ENCODE results near the gene SPEM2.

SPEM2 gene

GRCh38 chr17:7440113-7440833 is 14.9 kb downstream of the SPEM2 start:
- no peak overlapping the region for H3K27ac ChIP-seq (ENCODE audit: low read length, poor library complexity, severe bottlenecking)
- peak overlapping the region in 1 of 2 experiments; percentile 71 for H3K18ac ChIP-seq (ENCODE audit: low read depth in 1 of 2, low read length in 2 of 2)
- peak overlapping the region; percentile 36 for H2AFZ ChIP-seq (ENCODE audit: low read depth, low read length)
- H3K9me3 ChIP-seq (ENCODE audit: control insufficient read depth, low read length), result no peaks in the 10 kb centered on the region
- peaks cover 10% of the 10 kb centered on the region for H3K79me1 ChIP-seq (replicated peaks; ENCODE audit: low read length, poor library complexity, severe bottlenecking)
- no peaks in the 10 kb centered on the region for H3K36me3 ChIP-seq (ENCODE audit: control insufficient read depth in 1 of 2, insufficient read depth in 2 of 2, low read depth in 1 of 2, low read length in 2 of 2)
- peak overlapping the region; percentile 68 for H2BK15ac ChIP-seq (ENCODE audit: low read depth, poor library complexity, severe bottlenecking)
- peak overlapping the region; percentile 91 for H3K4me2 ChIP-seq (ENCODE audit: low read length, poor library complexity, severe bottlenecking)
- no peak overlapping the region for H3K23ac ChIP-seq (ENCODE audit: low read length in 2 of 2)
- H3K27me3 ChIP-seq (ENCODE audit: control insufficient read depth in 1 of 2, insufficient read depth in 1 of 2, low read length in 2 of 2), result peaks cover 34 to 53% of the 10 kb centered on the region in 2 experiments
- peak overlapping the region in 1 of 2 experiments; percentile 75 for H3K14ac ChIP-seq (ENCODE audit: low read length in 2 of 2)
- peak overlapping the region; percentile 4 for H2BK120ac ChIP-seq (ENCODE audit: low read depth, low read length)
- H3K4me3 ChIP-seq (ENCODE audit: insufficient read depth in 1 of 2, low read depth in 1 of 2, low read length in 2 of 2), result peak overlapping the region; percentile 57 to 75
- H3K4ac ChIP-seq (ENCODE audit: low read depth in 1 of 2, low read length in 2 of 2), result peak overlapping the region in 1 of 2 experiments; percentile 41
- peaks cover 54% of the 10 kb centered on the region for H3K4me1 ChIP-seq (ENCODE audit: control insufficient read depth, insufficient read depth, low read depth, low read length)
- H2AK5ac ChIP-seq (ENCODE audit: low read length, severe bottlenecking), result no peak overlapping the region
- no peak overlapping the region for H2BK5ac ChIP-seq (ENCODE audit: low read depth, low read length, poor library complexity, severe bottlenecking)
- DNase-seq, result peak; percentile 32
- H4K8ac ChIP-seq (ENCODE audit: low read length), result peak overlapping the region; percentile 59
- under 1% methylated on average over 41 of the region's 46 CpGs for WGBS
- H3K9ac ChIP-seq (ENCODE audit: low read length), result peak overlapping the region; percentile 48
- H2BK12ac ChIP-seq (ENCODE audit: low read length in 2 of 2), result peak overlapping the region in 1 of 2 experiments; percentile 45
- H4K91ac ChIP-seq (ENCODE audit: low read length), result no peak overlapping the region

GRCh38 chr17:7440834-7441195 is 15.4 kb downstream of the SPEM2 start:
- Histone ChIP-seq H3K27ac (ENCODE audit: low read length, poor library complexity, severe bottlenecking) (no peak overlapping the region), H2BK120ac (ENCODE audit: low read depth, low read length) (no peak overlapping the region), H3K4me3 (ENCODE audit: insufficient read depth in 1 of 2, low read depth in 1 of 2, low read length in 2 of 2) (peak overlapping the region; percentile 28 to 75), H2BK5ac (ENCODE audit: low read depth, low read length, poor library complexity, severe bottlenecking) (no peak overlapping the region), H3K9me3 (ENCODE audit: control insufficient read depth, low read length) (no peaks in the 10 kb centered on the region), H2BK15ac (ENCODE audit: low read depth, poor library complexity, severe bottlenecking) (no peak overlapping the region), H4K91ac (ENCODE audit: low read length) (no peak overlapping the region), H2AFZ (ENCODE audit: low read depth, low read length) (no peak overlapping the region), H3K18ac (ENCODE audit: low read depth in 1 of 2, low read length in 2 of 2) (peak overlapping the region in 1 of 2 experiments; percentile 61), H3K9ac (ENCODE audit: low read length) (peak overlapping the region; percentile 48), H3K79me1 (replicated peaks; ENCODE audit: low read length, poor library complexity, severe bottlenecking) (peaks cover 10% of the 10 kb centered on the region), H3K4me2 (ENCODE audit: low read length, poor library complexity, severe bottlenecking) (peak overlapping the region; percentile 91), H3K36me3 (ENCODE audit: control insufficient read depth in 1 of 2, insufficient read depth in 2 of 2, low read depth in 1 of 2, low read length in 2 of 2) (no peaks in the 10 kb centered on the region), H3K4ac (ENCODE audit: low read depth in 1 of 2, low read length in 2 of 2) (no peak overlapping the region), H3K4me1 (ENCODE audit: control insufficient read depth, insufficient read depth, low read depth, low read length) (peaks cover 58% of the 10 kb centered on the region), H3K27me3 (ENCODE audit: control insufficient read depth in 1 of 2, insufficient read depth in 1 of 2, low read length in 2 of 2) (peaks cover 39 to 58% of the 10 kb centered on the region in 2 experiments), H2AK5ac (ENCODE audit: low read length, severe bottlenecking) (no peak overlapping the region), H3K14ac (ENCODE audit: low read length in 2 of 2) (peak overlapping the region in 1 of 2 experiments; percentile 11), H4K8ac (ENCODE audit: low read length) (no peak overlapping the region), H2BK12ac (ENCODE audit: low read length in 2 of 2) (no peak overlapping the region), H3K23ac (ENCODE audit: low read length in 2 of 2) (no peak overlapping the region)
- peak; percentile 41 for DNase-seq
- WGBS, result 6% methylated on average over 10 of the region's 12 CpGs

DNA sequence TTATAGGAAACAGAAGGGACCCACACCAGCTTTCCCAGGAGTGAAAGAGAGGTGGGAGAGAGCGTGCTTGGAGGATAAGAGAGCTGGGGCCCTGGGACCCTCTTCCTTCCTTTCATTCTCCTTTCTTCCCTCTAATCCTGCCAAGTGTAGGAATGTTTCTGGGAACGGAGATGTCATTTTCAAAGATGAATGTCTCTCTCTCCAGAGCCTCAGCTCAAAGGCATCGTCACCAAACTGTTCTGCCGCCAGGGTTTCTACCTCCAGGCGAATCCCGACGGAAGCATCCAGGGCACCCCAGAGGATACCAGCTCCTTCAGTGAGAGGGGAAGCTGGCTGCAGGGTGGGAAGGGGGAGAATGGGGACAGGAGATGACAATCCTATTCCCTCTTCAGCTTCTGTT is 15.8 kb downstream of the SPEM2 start:
- H2BK12ac ChIP-seq (ENCODE audit: low read length in 2 of 2), result no peak overlapping the region
- H2BK120ac ChIP-seq (ENCODE audit: low read depth, low read length), result no peak overlapping the region
- H2BK15ac ChIP-seq (ENCODE audit: low read depth, poor library complexity, severe bottlenecking), result no peak overlapping the region
- peaks cover 44 to 60% of the 10 kb centered on the region in 2 experiments for H3K27me3 ChIP-seq (ENCODE audit: control insufficient read depth in 1 of 2, insufficient read depth in 1 of 2, low read length in 2 of 2)
- no peak overlapping the region for H3K9ac ChIP-seq (ENCODE audit: low read length)
- peaks cover 9% of the 10 kb centered on the region for H3K79me1 ChIP-seq (replicated peaks; ENCODE audit: low read length, poor library complexity, severe bottlenecking)
- 30% methylated on average over 2 of the region's 7 CpGs for WGBS
- H3K9me3 ChIP-seq (ENCODE audit: control insufficient read depth, low read length), result no peaks in the 10 kb centered on the region
- H3K36me3 ChIP-seq (ENCODE audit: control insufficient read depth in 1 of 2, insufficient read depth in 2 of 2, low read depth in 1 of 2, low read length in 2 of 2), result no peaks in the 10 kb centered on the region
- no peak for DNase-seq
- no peak overlapping the region for H4K8ac ChIP-seq (ENCODE audit: low read length)
- H3K23ac ChIP-seq (ENCODE audit: low read length in 2 of 2), result no peak overlapping the region
- no peak overlapping the region for H3K27ac ChIP-seq (ENCODE audit: low read length, poor library complexity, severe bottlenecking)
- peak overlapping the region; percentile 73 for H2AK5ac ChIP-seq (ENCODE audit: low read length, severe bottlenecking)
- no peak overlapping the region for H3K4me2 ChIP-seq (ENCODE audit: low read length, poor library complexity, severe bottlenecking)
- H2BK5ac ChIP-seq (ENCODE audit: low read depth, low read length, poor library complexity, severe bottlenecking), result no peak overlapping the region
- H3K4me1 ChIP-seq (ENCODE audit: control insufficient read depth, insufficient read depth, low read depth, low read length), result peaks cover 53% of the 10 kb centered on the region
- no peak overlapping the region for H3K14ac ChIP-seq (ENCODE audit: low read length in 2 of 2)
- no peak overlapping the region for H3K4me3 ChIP-seq (ENCODE audit: insufficient read depth in 1 of 2, low read depth in 1 of 2, low read length in 2 of 2)
- no peak overlapping the region for H4K91ac ChIP-seq (ENCODE audit: low read length)
- H3K18ac ChIP-seq (ENCODE audit: low read depth in 1 of 2, low read length in 2 of 2), result no peak overlapping the region
- H2AFZ ChIP-seq (ENCODE audit: low read depth, low read length), result no peak overlapping the region
- H3K4ac ChIP-seq (ENCODE audit: low read depth in 1 of 2, low read length in 2 of 2), result no peak overlapping the region

- no peaks in the 10 kb centered on the region for H3K36me3 ChIP-seq (ENCODE audit: control insufficient read depth in 1 of 2, insufficient read depth in 2 of 2, low read depth in 1 of 2, low read length in 2 of 2)
- no peak overlapping the region for H3K18ac ChIP-seq (ENCODE audit: low read depth in 1 of 2, low read length in 2 of 2)
- no peak overlapping the region for H3K14ac ChIP-seq (ENCODE audit: low read length in 2 of 2)
- H3K4ac ChIP-seq (ENCODE audit: low read depth in 1 of 2, low read length in 2 of 2), result no peak overlapping the region
- no peak overlapping the region for H2BK5ac ChIP-seq (ENCODE audit: low read depth, low read length, poor library complexity, severe bottlenecking)
- H4K91ac ChIP-seq (ENCODE audit: low read length), result no peak overlapping the region
- no peak overlapping the region for H2BK120ac ChIP-seq (ENCODE audit: low read depth, low read length)
- H3K27ac ChIP-seq (ENCODE audit: low read length, poor library complexity, severe bottlenecking), result no peak overlapping the region
- no peak overlapping the region for H3K4me2 ChIP-seq (ENCODE audit: low read length, poor library complexity, severe bottlenecking)
- H3K79me1 ChIP-seq (replicated peaks; ENCODE audit: low read length, poor library complexity, severe bottlenecking), result peaks cover 5% of the 10 kb centered on the region
- no peak overlapping the region for H2AK5ac ChIP-seq (ENCODE audit: low read length, severe bottlenecking)
- H2BK15ac ChIP-seq (ENCODE audit: low read depth, poor library complexity, severe bottlenecking), result no peak overlapping the region
- 93% methylated on average over 2 of the region's 2 CpGs for WGBS
- peaks cover 47% of the 10 kb centered on the region for H3K4me1 ChIP-seq (ENCODE audit: control insufficient read depth, insufficient read depth, low read depth, low read length)
- no peak overlapping the region for H3K23ac ChIP-seq (ENCODE audit: low read length in 2 of 2)
- DNase-seq, result no peak
- H2BK12ac ChIP-seq (ENCODE audit: low read length in 2 of 2), result no peak overlapping the region
- H3K9ac ChIP-seq (ENCODE audit: low read length), result no peak overlapping the region
- no peaks in the 10 kb centered on the region for H3K9me3 ChIP-seq (ENCODE audit: control insufficient read depth, low read length)
- H2AFZ ChIP-seq (ENCODE audit: low read depth, low read length), result no peak overlapping the region
- peaks cover 53 to 67% of the 10 kb centered on the region in 2 experiments for H3K27me3 ChIP-seq (ENCODE audit: control insufficient read depth in 1 of 2, insufficient read depth in 1 of 2, low read length in 2 of 2)
- no peak overlapping the region for H3K4me3 ChIP-seq (ENCODE audit: insufficient read depth in 1 of 2, low read depth in 1 of 2, low read length in 2 of 2)
- H4K8ac ChIP-seq (ENCODE audit: low read length), result no peak overlapping the region
Observed at GRCh38 chr17:7442142-7442541, 16.7 kb downstream of the SPEM2 start.
